ENCODE measurements around the gene ADRA1B.
A peak's percentile ranks its signal among the peaks of the same experiment; 100 is the strongest.

Gene ADRA1B

GRCh38 chr5:159915904-159916840, at the start of gene ADRA1B:
TSS of gene ADRA1B (plus strand) at chr5:159916482. CDS start at chr5:159916906, 424 bp downstream.
- DNase-seq (ENCODE audit: low spot score), result peak; percentile 75

- peak; percentile 38 for DNase-seq (ENCODE audit: low spot score)
These were observed 42.6 kb upstream of the ADRA1B start for GRCh38 chr5:159873680-159874079.

- peak; percentile 47 for DNase-seq (ENCODE audit: low spot score)
These were observed 42.0 kb upstream of the ADRA1B start for GRCh38 chr5:159874263-159874662.

GRCh38 chr5:159877016-159877415, 39.3 kb upstream of the ADRA1B start:
- no peak for DNase-seq (ENCODE audit: low spot score)

- no peak for DNase-seq (ENCODE audit: low spot score)
These were observed 38.3 kb upstream of the ADRA1B start for GRCh38 chr5:159877894-159878448.

- peak; percentile 73 for DNase-seq (ENCODE audit: low spot score)
These were observed 37.3 kb upstream of the ADRA1B start for GRCh38 chr5:159878988-159879471.

- DNase-seq (ENCODE audit: low spot score), result no peak
These were observed 35.6 kb upstream of the ADRA1B start for GRCh38 chr5:159880676-159881075.

GRCh38 chr5:159881967-159882366, 34.3 kb upstream of the ADRA1B start:
- no peak for DNase-seq (ENCODE audit: low spot score)

- no peak for DNase-seq (ENCODE audit: low spot score)
These were observed 32.7 kb upstream of the ADRA1B start for GRCh38 chr5:159883522-159883950.

GRCh38 chr5:159884917-159885620, 31.2 kb upstream of the ADRA1B start:
- DNase-seq (ENCODE audit: low spot score), result no peak

GRCh38 chr5:159886296-159886695, 30.0 kb upstream of the ADRA1B start:
- DNase-seq (ENCODE audit: low spot score), result no peak

- no peak for DNase-seq (ENCODE audit: low spot score)
These were observed 29.2 kb upstream of the ADRA1B start for GRCh38 chr5:159887050-159887449.

GRCh38 chr5:159888860-159889259, 27.4 kb upstream of the ADRA1B start:
- DNase-seq (ENCODE audit: low spot score), result no peak

GRCh38 chr5:159890141-159890540, 26.1 kb upstream of the ADRA1B start:
- DNase-seq (ENCODE audit: low spot score), result no peak

GRCh38 chr5:159891371-159891770, 24.9 kb upstream of the ADRA1B start:
- DNase-seq (ENCODE audit: low spot score), result no peak

- no peak for DNase-seq (ENCODE audit: low spot score)
These were observed 23.1 kb upstream of the ADRA1B start for GRCh38 chr5:159893040-159893695.

- no peak for DNase-seq (ENCODE audit: low spot score)
These were observed 22.0 kb upstream of the ADRA1B start for GRCh38 chr5:159894149-159894720.

- DNase-seq (ENCODE audit: low spot score), result no peak
These were observed 18.4 kb upstream of the ADRA1B start for GRCh38 chr5:159897786-159898393.

GRCh38 chr5:159899067-159900049, 16.9 kb upstream of the ADRA1B start:
- peak; percentile 28 for DNase-seq (ENCODE audit: low spot score)

- no peak for DNase-seq (ENCODE audit: low spot score)
These were observed 15.0 kb upstream of the ADRA1B start for GRCh38 chr5:159901308-159901707.
